GM13976 (cell line): ENCODE data around the gene MED13L.

Experiments used
- DNase-seq: peaks from one replicate; pipeline ENCODE4 v3.0.0; 2012; ENCODE audit warnings: low spot score
- in situ Hi-C: fragments of 300-500 bp; cut with MboI; formaldehyde crosslinking; loops from one replicate; pipeline ENCODE4 v1.12.0; 2022; ENCODE audit warnings: low sequenced_read_pairs, mixed read lengths, inconsistent platforms; ENCODE audit not compliant: unreplicated experiment
- TF ChIP-seq, protein P1 (sequence below): IDR thresholded peaks from 2 replicates; pipeline ENCODE4 v1.5.1; 2012; ENCODE audit warnings: borderline replicate concordance, mild to moderate bottlenecking; ENCODE audit not compliant: insufficient read depth; ENCODE audit errors: extremely low read depth, missing control alignments, control extremely low read depth

MED13L gene

GRCh38 chr12:116257215-116257614 is 20.3 kb downstream of the MED13L start:
- in situ Hi-C loops: no loop called here
- DNase-seq: no peak
- TF ChIP-seq, protein P1, sequence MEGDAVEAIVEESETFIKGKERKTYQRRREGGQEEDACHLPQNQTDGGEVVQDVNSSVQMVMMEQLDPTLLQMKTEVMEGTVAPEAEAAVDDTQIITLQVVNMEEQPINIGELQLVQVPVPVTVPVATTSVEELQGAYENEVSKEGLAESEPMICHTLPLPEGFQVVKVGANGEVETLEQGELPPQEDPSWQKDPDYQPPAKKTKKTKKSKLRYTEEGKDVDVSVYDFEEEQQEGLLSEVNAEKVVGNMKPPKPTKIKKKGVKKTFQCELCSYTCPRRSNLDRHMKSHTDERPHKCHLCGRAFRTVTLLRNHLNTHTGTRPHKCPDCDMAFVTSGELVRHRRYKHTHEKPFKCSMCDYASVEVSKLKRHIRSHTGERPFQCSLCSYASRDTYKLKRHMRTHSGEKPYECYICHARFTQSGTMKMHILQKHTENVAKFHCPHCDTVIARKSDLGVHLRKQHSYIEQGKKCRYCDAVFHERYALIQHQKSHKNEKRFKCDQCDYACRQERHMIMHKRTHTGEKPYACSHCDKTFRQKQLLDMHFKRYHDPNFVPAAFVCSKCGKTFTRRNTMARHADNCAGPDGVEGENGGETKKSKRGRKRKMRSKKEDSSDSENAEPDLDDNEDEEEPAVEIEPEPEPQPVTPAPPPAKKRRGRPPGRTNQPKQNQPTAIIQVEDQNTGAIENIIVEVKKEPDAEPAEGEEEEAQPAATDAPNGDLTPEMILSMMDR: no peak

DNA sequence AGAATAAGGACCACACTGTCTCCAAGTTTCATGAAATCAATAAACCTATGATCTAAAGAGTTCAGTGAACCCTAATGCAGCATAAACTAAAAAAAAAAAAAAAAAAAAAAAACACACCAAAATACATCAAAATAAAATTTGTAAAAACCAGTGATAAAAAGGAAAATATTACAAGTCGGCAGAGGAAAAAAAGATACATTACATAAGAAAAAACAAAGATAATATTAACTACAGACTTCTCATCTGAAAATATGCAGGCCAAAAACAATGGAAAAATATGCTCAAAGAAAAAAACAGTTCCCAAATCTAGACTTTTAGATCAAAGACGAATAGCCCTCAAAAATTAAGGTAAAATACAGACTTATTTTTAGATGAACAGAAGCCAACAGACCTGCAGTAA is 27.6 kb downstream of the MED13L start:
- TF ChIP-seq, protein P1: no peak
- in situ Hi-C loops: no loop called here

DNA sequence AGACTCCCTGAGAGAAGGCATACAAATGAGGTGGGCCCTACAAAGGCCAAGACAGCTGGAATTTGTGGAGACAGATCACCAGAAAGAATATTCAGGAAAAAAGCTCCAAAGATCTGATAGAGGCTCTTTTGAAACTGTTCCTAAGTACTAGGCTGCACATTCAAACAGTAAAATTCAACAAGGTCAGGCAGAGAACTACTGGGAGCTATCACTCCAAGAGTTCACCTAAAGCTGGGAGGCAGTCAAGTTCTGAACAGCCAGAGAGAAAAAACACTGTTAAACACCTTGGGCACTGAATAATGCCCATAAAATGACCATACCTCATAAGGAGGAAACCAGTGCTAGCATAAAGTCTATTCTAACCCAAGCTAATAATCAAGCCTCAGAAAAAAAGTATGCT is 28.6 kb downstream of the MED13L start:
- in situ Hi-C loops: no loop called here
- DNase-seq: no peak
- TF ChIP-seq, protein P1: no peak

More for the DNA sequence above, 27.6 kb downstream of the MED13L start:
- DNase-seq: no peak

GRCh38 chr12:116248433-116248832 is 29.1 kb downstream of the MED13L start:
- TF ChIP-seq, protein P1: no peak
- DNase-seq: no peak
- in situ Hi-C loops: no loop called here

DNA sequence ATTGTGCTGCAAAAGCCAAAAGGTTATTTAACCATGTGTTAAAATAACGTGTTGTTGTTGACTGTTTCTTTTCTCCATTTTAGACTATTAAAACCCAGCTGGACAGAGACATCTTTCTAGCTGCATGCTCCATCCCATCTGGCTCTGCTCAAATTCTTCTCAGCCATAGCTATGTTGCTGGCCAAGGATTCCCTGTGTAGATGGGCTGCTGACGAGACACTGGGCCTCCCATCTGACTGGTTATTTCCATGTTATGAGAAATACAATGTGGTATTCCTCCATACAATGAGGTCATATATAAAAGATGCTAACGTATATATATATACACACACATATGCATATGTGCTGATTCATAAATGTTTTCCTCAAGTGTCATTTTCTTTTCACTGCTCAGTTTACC is 30.1 kb downstream of the MED13L start:
- in situ Hi-C loops: no loop called here
- TF ChIP-seq, protein P1: no peak
- DNase-seq: no peak

DNA sequence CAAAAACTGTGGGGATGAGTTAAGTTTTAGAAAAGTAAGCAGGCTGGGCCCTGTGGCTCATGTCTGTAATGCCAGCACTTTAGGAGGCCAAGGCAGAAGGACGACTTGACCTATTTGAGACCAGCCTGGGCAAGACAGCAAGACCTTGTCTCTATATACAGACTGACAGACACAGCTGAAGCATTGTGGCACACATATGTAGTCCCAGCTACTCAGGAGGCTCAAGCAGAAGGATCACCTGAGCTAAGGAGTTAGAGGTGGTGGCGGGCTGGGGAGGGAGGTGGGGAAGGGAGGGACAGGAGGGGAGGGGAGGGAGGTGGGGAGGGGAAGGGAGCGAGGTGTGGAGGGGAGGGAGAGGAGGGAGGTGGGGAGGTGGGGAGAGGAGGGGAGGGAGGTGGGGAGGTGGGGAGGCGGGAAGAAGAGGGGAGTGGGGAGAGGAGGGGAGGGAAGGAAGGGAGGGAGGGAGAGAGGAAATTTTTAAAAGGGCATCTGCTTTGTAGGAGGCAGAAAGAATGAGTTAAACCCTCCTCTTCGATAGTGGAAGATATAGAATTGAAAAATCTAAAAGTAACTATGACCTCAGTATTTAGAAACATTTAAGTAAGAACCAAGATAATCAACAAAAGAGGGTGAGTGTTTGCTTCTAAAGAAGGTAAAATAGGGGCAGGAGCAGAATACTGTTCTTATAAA is 30.9 kb downstream of the MED13L start:
- TF ChIP-seq, protein P1: no peak
- in situ Hi-C loops: no loop called here
- no peak for DNase-seq
